Esophagus muscularis mucosa (tissue), 4 donors: ENCODE data around the gene CENPO.

ENCODE experiments used
- CTCF ChIP-seq, 3 experiments: fragments of 200-600 bp in 2 of 3; fragments of 450-650 bp in 1 of 3; sonication (generic) in 2 of 3; IDR thresholded peaks; one replicate each; pipeline ENCODE4 v1.5.1; 2017 to 2019; ENCODE audit warnings: antibody characterized with exemption in 3 of 3, mild to moderate bottlenecking in 2 of 3, moderate library complexity in 1 of 3
- EP300 ChIP-seq: sonication (generic); formaldehyde crosslinking; IDR thresholded peaks from one replicate; pipeline ENCODE4 v1.6.1; 2017; ENCODE audit warnings: antibody characterized with exemption
- POLR2A ChIP-seq: fragments of 450-650 bp; IDR thresholded peaks from one replicate; pipeline ENCODE4 v1.6.1; 2017; ENCODE audit warnings: antibody characterized with exemption, moderate library complexity, mild to moderate bottlenecking, low read depth

GRCh38 chr2:24771061-24771460 is 22.2 kb upstream of the CENPO start:
- no peak for TF ChIP-seq CTCF (IDR thresholded peaks at IDR 0.05)
- TF ChIP-seq POLR2A, result no peak
- no peak for TF ChIP-seq EP300
